HepG2 (cell line): ENCODE data around the gene LGALS1. TPM values are rescaled to one million over a fixed set of nuclear protein-coding genes. Genes with fewer than 3 reads are reported as not detected.

Experiments used
- ATAC-seq: fragments of 200-7000 bp; cut with Tn5 transposase; 3 replicates; pipeline ENCODE4 v1.9.1; 2020; ENCODE audit warnings: mild to moderate bottlenecking, moderate library complexity
- BruUV-seq: library from RNA; stranded (reverse); fragments of 400-500 nt; replicated peaks from 2 replicates; lab custom pipeline; 2021; lab: Mats Ljungman, UMichigan
- CTCF ChIA-PET: fragments of 300-600 bp; formaldehyde crosslinking; extraction: SDS; loops from one replicate; lab custom pipeline; 2021; ENCODE audit warnings: low total read pairs, inconsistent platforms, low intra/inter-chr PET ratio; lab: Yijun Ruan, JAX
- POLR2A ChIA-PET: fragments of 350-600 bp; sonication (Branson Sonifier 250); formaldehyde crosslinking; loops from one replicate; lab custom pipeline; 2020; ENCODE audit warnings: antibody characterized with exemption, inconsistent platforms; lab: Yijun Ruan, JAX
- DNase-seq: peaks from one replicate; pipeline ENCODE4 v3.0.0-alpha.2; 2015; ENCODE audit warnings: low spot score
- FAIRE-seq: peaks from 3 replicates; lab custom pipeline; 2011; peaks lifted over from hg19 to GRCh38; lab: Jason Lieb, UNC
- H2AFZ ChIP-seq: one replicate; pipeline ENCODE4 v1.6.1; 2011; ENCODE audit warnings: low read length, inconsistent platforms
- H3K27ac ChIP-seq: fragments of 300-600 bp; 3 replicates; pipeline ENCODE4 v1.8.0; 2011; ENCODE audit warnings: mixed run types, mild to moderate bottlenecking, mixed read lengths, low read length, inconsistent platforms; ENCODE audit not compliant: insufficient read depth; ENCODE audit errors: extremely low read length
- H3K27me3 ChIP-seq, 2 experiments: fragments of 200-600 bp in 1 of 2; 2 replicates in 1 of 2; 3 replicates in 1 of 2; pipeline versions ENCODE4 v1.6.0 to v1.8.0; 2011; ENCODE audit warnings: low read length in 2 of 2, mild to moderate bottlenecking in 2 of 2, moderate library complexity in 2 of 2, inconsistent platforms in 1 of 2; ENCODE audit not compliant: insufficient read depth in 2 of 2, control insufficient read depth in 1 of 2
- H3K36me3 ChIP-seq, 2 experiments: fragments of 200-600 bp in 1 of 2; replicated peaks in 1 of 2; 2 replicates in 1 of 2; 3 replicates in 1 of 2; pipeline versions ENCODE4 v1.5.1 to v1.8.0; 2011; ENCODE audit warnings: low read length in 2 of 2, inconsistent platforms in 1 of 2; ENCODE audit not compliant: insufficient read depth in 2 of 2, control insufficient read depth in 1 of 2
- H3K4me1 ChIP-seq: 2 replicates; pipeline ENCODE4 v1.5.1; 2012; ENCODE audit warnings: low read length, inconsistent platforms; ENCODE audit not compliant: insufficient read depth
- H3K4me2 ChIP-seq: 2 replicates; pipeline ENCODE4 v1.6.0; 2011; ENCODE audit warnings: low read depth, low read length, inconsistent platforms
- H3K4me3 ChIP-seq, 3 experiments: fragments of 200-600 bp in 1 of 3; sonication (generic), shearing (Covaris generic) in 1 of 3; replicated peaks in 1 of 3; 2 replicates each; pipeline ENCODE4 v1.5.1; 2011 to 2016; ENCODE audit warnings: low read length in 3 of 3, inconsistent platforms in 2 of 3, low read depth in 2 of 3, mild to moderate bottlenecking in 2 of 3, control low read depth in 1 of 3, mixed read lengths in 1 of 3; ENCODE audit not compliant: insufficient read depth in 1 of 3
- H3K79me2 ChIP-seq: one replicate; pipeline ENCODE4 v1.6.1; 2011; ENCODE audit warnings: low read length, inconsistent platforms; ENCODE audit not compliant: insufficient read depth
- H3K9ac ChIP-seq: 2 replicates; pipeline ENCODE4 v1.6.0; 2011; ENCODE audit warnings: mild to moderate bottlenecking, low read depth, low read length, inconsistent platforms; ENCODE audit not compliant: insufficient read depth
- H3K9me3 ChIP-seq: 2 replicates; pipeline ENCODE4 v1.5.1; 2012; ENCODE audit warnings: mild to moderate bottlenecking, low read length
- H4K20me1 ChIP-seq: 2 replicates; pipeline ENCODE4 v1.6.0; 2011; ENCODE audit warnings: inconsistent platforms, mild to moderate bottlenecking, low read length, moderate library complexity; ENCODE audit not compliant: insufficient read depth
- ARID4A ChIP-seq: sonication (generic); formaldehyde crosslinking; IDR thresholded peaks from 2 replicates; pipeline ENCODE4 v1.5.0; 2020; ENCODE audit warnings: mild to moderate bottlenecking, missing genetic modification reagents, borderline replicate concordance
- EP300 ChIP-seq, 3 experiments: sonication (generic) in 1 of 3; formaldehyde crosslinking in 1 of 3; IDR thresholded peaks; 2 replicates each; pipeline versions ENCODE4 v1.5.1 to v1.6.1; 2011 to 2020; ENCODE audit warnings: low read depth in 2 of 3, low read length in 2 of 3, borderline replicate concordance in 1 of 3, improper control_type of control experiment in 1 of 3, mild to moderate bottlenecking in 1 of 3, missing genetic modification reagents in 1 of 3, moderate library complexity in 1 of 3
- GLI4 ChIP-seq: sonication (generic); formaldehyde crosslinking; IDR thresholded peaks from 2 replicates; pipeline ENCODE4 v1.5.1; 2020; ENCODE audit warnings: missing genetic modification reagents, mild to moderate bottlenecking, moderate library complexity, borderline replicate concordance
- TEAD2 ChIP-seq: sonication (generic); formaldehyde crosslinking; IDR thresholded peaks from 2 replicates; pipeline ENCODE4 v1.9.0; 2021; ENCODE audit warnings: missing genetic modification reagents
- ZMAT3 ChIP-seq: sonication (generic); formaldehyde crosslinking; conservative IDR thresholded peaks from 2 replicates; pipeline ENCODE4 v1.7.0; 2021; ENCODE audit warnings: missing genetic modification reagents
- ZNF609 ChIP-seq: sonication (generic); formaldehyde crosslinking; IDR thresholded peaks from 2 replicates; pipeline ENCODE4 v1.4.0; 2020; ENCODE audit warnings: mild to moderate bottlenecking, missing genetic modification reagents, borderline replicate concordance
- ZNF672 ChIP-seq: sonication (generic); formaldehyde crosslinking; IDR thresholded peaks from 2 replicates; pipeline ENCODE4 v1.8.1; 2022; ENCODE audit warnings: missing genetic modification reagents
- ZNF770 ChIP-seq: sonication (generic); formaldehyde crosslinking; IDR thresholded peaks from 2 replicates; pipeline ENCODE4 v1.5.0; 2020; ENCODE audit warnings: mild to moderate bottlenecking, missing genetic modification reagents
- ZNF83 ChIP-seq: sonication (generic); formaldehyde crosslinking; IDR thresholded peaks from 2 replicates; pipeline ENCODE4 v1.4.0; 2020; ENCODE audit warnings: missing genetic modification reagents, mild to moderate bottlenecking, borderline replicate concordance
- WGBS: methylation state at CpG from one replicate; pipeline ENCODE4 v1.1.6; 2017; ENCODE audit warnings: low lambda C conversion rate; 5-methylcytosine and 5-hydroxymethylcytosine counted together
- in situ Hi-C: cut with HindIII; loops from 2 replicates; pipeline ENCODE4 v1.10.0; 2017; ENCODE audit warnings: low pct_unique_long_range_greater_than_20kb; ENCODE audit not compliant: extremely low pct_ligation_motif_present
- intact Hi-C: fragments of 100-400 bp; cut with micrococcal nuclease; formaldehyde crosslinking; loops from one replicate; pipeline ENCODE4 v1.10.0; 2022; ENCODE audit not compliant: unreplicated experiment
- polyA plus RNA-seq, 8 experiments: library from polyadenylated mRNA; depleted of rRNA in 3 of 8; stranded (reverse) in 7 of 8; unstranded in 1 of 8; fragments of >200 nt; fragmentation: Illumina TruSeq in 4 of 8; extraction: Trizol in 4 of 8; gene quantifications; 2 replicates each; pipeline versions ENCODE4 v1.2.1 to v1.2.3, GENCODE V29; 2011 to 2016; ENCODE audit warnings: low read depth in 4 of 8, missing spikeins in 1 of 8, mixed read lengths in 1 of 8; ENCODE audit not compliant: insufficient read depth in 1 of 8
- total RNA-seq, 5 experiments: library from RNA; depleted of rRNA; stranded (reverse); fragments of >200 nt; fragmentation: Illumina TruSeq; extraction: Trizol; gene quantifications; 2 replicates each; pipeline ENCODE4 v1.2.3, GENCODE V29; 2016; ENCODE audit warnings: low read depth in 1 of 5

The LGALS1 gene
- total and polyA plus RNA-seq, 2 of the 13 experiments (the other 11 are each of a cell fraction or from before 2014, with no cell fraction given): 103 to 858 TPM

GRCh38 chr22:37639771-37640590, 35.5 kb upstream of the LGALS1 start:
- Histone ChIP-seq H3K9ac (peak overlapping the region; percentile 66), H3K4me1 (peaks cover 74% of the 10 kb centered on the region), H3K79me2 (peaks cover 10% of the 10 kb centered on the region), H3K36me3 (peaks cover 10 to 13% of the 10 kb centered on the region in 2 experiments; a peak in 4 of 5 replicates), H3K9me3 (no peaks in the 10 kb centered on the region), H3K4me2 (peak overlapping the region; percentile 90), H3K4me3 (peak overlapping the region; percentile 72 to 86 (median 76)), H4K20me1 (0 out of 2 replicates have a peak, but pooled peaks cover 4% of the 10 kb centered on the region), H2AFZ (no peak overlapping the region), H3K27ac (peak overlapping the region; percentile 70), H3K27me3 (no peaks in the 10 kb centered on the region)
- ChIA-PET POLR2A (interaction anchor here (0.6 to 15.8 kb wide), 6 partner anchors 15 to 168 kb away, joined by 3 to 242 read pairs (median 3); partner anchors contain the start of genes GCAT and PDXP), CTCF (no interaction called here)
- DNase-seq (no peak), FAIRE-seq (no peak), ATAC-seq (no peak)
- intact Hi-C loops: loop anchor here (2.0 kb wide), 1 partner anchor 31 kb away; the partner anchor contains the start of gene GGA1
- WGBS: 1% methylated on average over 5 of the region's 27 CpGs
- BruUV-seq: no TSS peak
- in situ Hi-C loops: no loop called here
- 0 out of 2 replicates have a peak, but pooled peaks have one; percentile 6 for TF ChIP-seq ZNF770
- TF ChIP-seq GLI4: 0 out of 2 replicates have a peak, but pooled peaks have one; percentile 45
- TF ChIP-seq ZNF672 (CRISPR knock-in tag): no peak
- 0 out of 2 replicates have a peak, but pooled peaks have one; percentile 9 for TF ChIP-seq ARID4A
- TF ChIP-seq ZMAT3 (CRISPR knock-in tag): peak; percentile 25; the same call in 1 of the 2 replicates
- no peak for TF ChIP-seq TEAD2 (CRISPR knock-in tag)
- no peak for TF ChIP-seq EP300 (IDR thresholded peaks at IDR 0.05; ENCODE audit: low read depth in 2 of 2, low read length in 2 of 2)
- TF ChIP-seq EP300 (CRISPR knock-in tag; IDR thresholded peaks at IDR 0.05; ENCODE audit: borderline replicate concordance): 0 out of 2 replicates have a peak, but pooled peaks have one; percentile 12
- TF ChIP-seq ZNF83 (CRISPR knock-in tag): 0 out of 2 replicates have a peak, but pooled peaks have one; percentile 3
- peak; percentile 45; the same call in 1 of the 2 replicates for TF ChIP-seq ZNF609 (CRISPR knock-in tag)
